Rectal smooth muscle tissue (tissue), 1 donor: Measurements from ENCODE around the gene ITSN1.
"Not testable (repeated sequence)": the region's sequence is repeated elsewhere in the genome, so short reads cannot be mapped to it uniquely, and the experiment has no call there.

ENCODE experiments used
- H3K27ac ChIP-seq: one replicate; pipeline ENCODE4 v1.7.0; 2013; ENCODE audit warnings: low read depth, low read length, inconsistent platforms
- H3K27me3 ChIP-seq: one replicate; pipeline ENCODE4 v1.7.0; 2013; ENCODE audit warnings: low read length; ENCODE audit not compliant: control insufficient read depth, insufficient read depth
- H3K36me3 ChIP-seq: one replicate; pipeline ENCODE4 v1.7.0; 2013; ENCODE audit warnings: low read length; ENCODE audit not compliant: control insufficient read depth, insufficient read depth
- H3K4me1 ChIP-seq: one replicate; pipeline ENCODE4 v1.7.0; 2013; ENCODE audit warnings: low read length; ENCODE audit not compliant: control insufficient read depth, insufficient read depth
- H3K4me3 ChIP-seq: one replicate; pipeline ENCODE4 v1.7.0; 2013; ENCODE audit warnings: low read length
- H3K9ac ChIP-seq: one replicate; pipeline ENCODE4 v1.7.0; 2013; ENCODE audit warnings: low read length

Gene ITSN1

GRCh38 chr21:33670076-33670978 is 28.0 kb downstream of the ITSN1 start:
- Histone ChIP-seq H3K27me3 (no peaks in the 10 kb centered on the region), H3K27ac (no peak overlapping the region), H3K36me3 (no peaks in the 10 kb centered on the region), H3K9ac (no peak overlapping the region), H3K4me1 (no peaks in the 10 kb centered on the region), H3K4me3 (no peak overlapping the region)

DNA sequence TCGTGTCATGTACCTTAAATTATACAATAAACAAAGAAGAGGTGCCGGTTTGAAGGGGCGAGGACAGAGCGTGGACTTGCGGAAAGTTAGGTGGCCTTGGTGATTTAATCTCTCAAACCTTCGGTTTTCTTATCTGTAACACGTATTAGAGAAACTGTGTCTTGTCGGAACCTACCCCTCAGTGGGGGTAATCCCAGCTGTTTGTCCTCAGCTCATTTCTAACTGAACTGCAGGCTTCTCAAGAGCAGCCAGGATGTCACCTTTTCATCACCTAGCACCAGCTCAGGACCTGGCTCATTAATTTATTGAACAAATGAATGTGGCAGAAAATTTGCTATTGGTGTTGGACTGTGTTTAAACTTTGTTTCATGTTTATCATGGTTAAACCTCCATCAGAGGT is 31.2 kb downstream of the ITSN1 start:
- no peaks in the 10 kb centered on the region for H3K27me3 ChIP-seq
- H3K4me1 ChIP-seq, result no peaks in the 10 kb centered on the region
- H3K36me3 ChIP-seq, result no peaks in the 10 kb centered on the region
- no peak overlapping the region for H3K27ac ChIP-seq
- no peak overlapping the region for H3K9ac ChIP-seq
- H3K4me3 ChIP-seq, result no peak overlapping the region

DNA sequence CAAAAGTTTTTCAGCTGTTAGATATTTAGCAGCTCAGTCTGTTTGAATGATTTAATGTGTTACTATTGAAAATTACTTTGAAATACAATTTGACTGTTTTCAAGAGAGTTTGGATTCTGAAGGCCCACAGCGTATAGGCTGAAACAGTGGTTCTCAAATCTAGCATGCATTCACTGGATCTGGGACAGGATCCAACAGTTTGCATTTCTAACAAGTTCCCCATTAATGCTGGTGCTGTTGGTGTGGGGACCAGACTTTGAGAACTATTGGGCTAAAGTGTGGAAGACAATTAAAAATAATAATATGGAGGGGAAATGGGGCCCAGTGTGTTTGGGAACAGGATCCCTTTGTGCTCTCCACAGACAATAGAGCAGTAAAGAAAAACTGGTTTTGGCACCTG is 31.9 kb downstream of the ITSN1 start:
- no peaks in the 10 kb centered on the region for H3K36me3 ChIP-seq
- no peak overlapping the region for H3K27ac ChIP-seq
- no peaks in the 10 kb centered on the region for H3K27me3 ChIP-seq
- no peaks in the 10 kb centered on the region for H3K4me1 ChIP-seq
- no peak overlapping the region for H3K4me3 ChIP-seq
- no peak overlapping the region for H3K9ac ChIP-seq

GRCh38 chr21:33676666-33677065 is 34.4 kb downstream of the ITSN1 start:
- not testable (repeated sequence) for H3K27ac ChIP-seq, H3K36me3 ChIP-seq, H3K27me3 ChIP-seq, H3K4me1 ChIP-seq, H3K9ac ChIP-seq, H3K4me3 ChIP-seq

DNA sequence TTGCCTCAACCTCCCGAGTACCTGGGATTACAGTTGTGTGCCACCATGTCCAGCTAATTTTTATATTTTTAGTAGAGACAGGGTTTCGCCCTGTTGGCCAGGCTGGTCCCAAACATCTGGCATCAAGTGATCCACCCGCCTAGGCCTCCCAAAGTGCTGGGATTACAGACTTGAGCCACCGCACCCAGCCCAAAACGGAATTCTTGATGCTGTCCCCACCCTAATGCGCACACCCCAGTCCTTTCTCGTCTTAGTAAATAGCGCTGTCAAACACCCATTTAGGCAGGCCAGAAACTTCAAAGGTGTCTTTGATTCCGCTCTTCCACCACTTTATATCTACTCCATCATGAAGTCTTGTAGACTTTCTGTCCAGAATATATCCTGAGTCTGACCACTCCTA is 35.1 kb downstream of the ITSN1 start:
- Histone ChIP-seq H3K36me3 (no peaks in the 10 kb centered on the region), H3K27me3 (no peaks in the 10 kb centered on the region), H3K4me1 (no peaks in the 10 kb centered on the region), H3K4me3 (no peak overlapping the region), H3K27ac (no peak overlapping the region), H3K9ac (no peak overlapping the region)

- Histone ChIP-seq H3K27me3 (no peaks in the 10 kb centered on the region), H3K27ac (no peak overlapping the region), H3K4me1 (peaks cover 12% of the 10 kb centered on the region), H3K9ac (no peak overlapping the region), H3K4me3 (no peak overlapping the region), H3K36me3 (no peaks in the 10 kb centered on the region)
These were observed 38.6 kb downstream of the ITSN1 start for GRCh38 chr21:33680870-33681269.

GRCh38 chr21:33682992-33683627 is 40.8 kb downstream of the ITSN1 start:
- Histone ChIP-seq H3K27me3 (no peaks in the 10 kb centered on the region), H3K4me3 (no peak overlapping the region), H3K27ac (no peak overlapping the region), H3K36me3 (no peaks in the 10 kb centered on the region), H3K4me1 (peaks cover 15% of the 10 kb centered on the region), H3K9ac (no peak overlapping the region)

- Histone ChIP-seq H3K4me1 (peaks cover 18% of the 10 kb centered on the region), H3K4me3 (no peak overlapping the region), H3K27ac (no peak overlapping the region), H3K36me3 (no peaks in the 10 kb centered on the region), H3K9ac (no peak overlapping the region), H3K27me3 (no peaks in the 10 kb centered on the region)
These were observed 41.8 kb downstream of the ITSN1 start for GRCh38 chr21:33684068-33684467.

DNA sequence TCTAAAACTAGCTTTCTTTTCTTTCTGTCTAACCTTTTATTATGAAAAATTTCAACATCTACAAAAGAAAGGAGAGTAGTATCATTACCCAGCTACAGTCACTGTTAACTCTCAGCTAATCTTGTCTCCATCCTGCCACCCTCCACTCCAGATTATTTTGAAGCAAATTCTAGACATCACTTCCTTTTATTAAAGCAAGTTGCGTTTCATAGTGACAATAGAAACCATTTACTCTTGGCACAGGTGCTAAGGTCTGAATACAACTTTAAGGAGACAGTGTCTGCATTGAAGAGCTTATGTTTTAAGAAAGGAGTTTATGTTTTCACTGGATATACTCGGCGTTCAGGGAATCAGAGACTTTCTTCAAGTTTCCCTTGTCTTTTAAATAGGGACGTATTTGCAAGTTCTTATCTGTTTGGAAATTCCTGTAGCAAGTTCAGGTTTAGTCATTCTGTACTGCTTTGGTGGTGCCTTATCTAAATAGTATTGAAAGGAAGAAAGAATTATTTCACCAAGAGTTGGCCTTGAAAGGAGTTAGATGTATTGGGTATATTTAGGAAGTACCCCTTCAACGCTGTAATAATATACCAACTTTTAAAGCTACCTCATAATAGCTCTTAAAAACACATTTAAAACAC is 42.7 kb downstream of the ITSN1 start:
- Histone ChIP-seq H3K36me3 (no peaks in the 10 kb centered on the region), H3K9ac (no peak overlapping the region)

GRCh38 chr21:33685613-33686197 is 43.4 kb downstream of the ITSN1 start:
- Histone ChIP-seq H3K4me1 (peaks cover 18% of the 10 kb centered on the region), H3K9ac (no peak overlapping the region), H3K27ac (no peak overlapping the region)

More for the DNA sequence above, 42.7 kb downstream of the ITSN1 start:
- Histone ChIP-seq H3K27me3 (no peaks in the 10 kb centered on the region), H3K4me3 (no peak overlapping the region), H3K27ac (no peak overlapping the region), H3K4me1 (peaks cover 18% of the 10 kb centered on the region)

DNA sequence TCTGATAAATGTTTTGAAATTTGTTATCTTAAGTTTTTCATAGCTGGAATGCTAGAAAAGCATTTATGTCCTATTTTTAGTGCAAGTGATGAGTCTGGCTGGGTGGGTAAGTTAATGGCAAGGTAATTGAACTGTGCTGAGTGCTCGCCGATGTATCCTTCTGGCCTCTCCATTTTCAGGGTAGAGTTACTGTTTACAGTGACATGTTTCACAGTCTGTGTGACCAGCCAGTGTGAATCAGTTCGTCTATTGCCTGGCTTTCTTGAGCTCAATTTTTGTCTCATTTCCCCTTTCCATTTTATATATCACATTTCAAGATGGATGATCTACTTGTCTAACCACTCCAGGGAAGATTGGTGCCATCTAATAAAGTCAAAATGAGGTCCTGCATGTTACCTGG is 44.1 kb downstream of the ITSN1 start:
- Histone ChIP-seq H3K36me3 (no peaks in the 10 kb centered on the region), H3K4me3 (no peak overlapping the region), H3K9ac (no peak overlapping the region), H3K27me3 (no peaks in the 10 kb centered on the region), H3K27ac (no peak overlapping the region), H3K4me1 (peaks cover 18% of the 10 kb centered on the region)

More at GRCh38 chr21:33685613-33686197, 43.4 kb downstream of the ITSN1 start:
- Histone ChIP-seq H3K36me3 (no peaks in the 10 kb centered on the region), H3K27me3 (no peaks in the 10 kb centered on the region), H3K4me3 (no peak overlapping the region)

DNA sequence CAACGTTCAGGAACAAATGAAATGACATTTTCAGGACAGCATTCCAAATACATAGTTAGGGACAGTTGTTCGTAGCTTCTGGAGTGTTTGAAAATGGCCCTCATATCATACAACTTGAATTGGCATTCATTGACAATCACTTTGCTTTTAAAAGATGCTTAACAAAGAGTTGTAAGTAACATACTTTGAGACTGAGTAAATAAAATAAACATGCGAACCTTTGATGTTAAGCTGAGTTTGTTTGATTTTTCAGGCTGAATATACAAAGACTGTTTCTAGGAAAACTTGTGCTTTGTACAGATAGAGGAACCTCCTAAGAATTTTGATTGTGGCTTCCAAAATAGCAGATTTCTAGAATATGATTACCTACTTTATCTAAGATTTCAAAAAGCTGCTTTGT is 45.3 kb downstream of the ITSN1 start:
- H3K9ac ChIP-seq, result no peak overlapping the region
- no peaks in the 10 kb centered on the region for H3K36me3 ChIP-seq
- H3K4me3 ChIP-seq, result no peak overlapping the region
- H3K4me1 ChIP-seq, result peaks cover 18% of the 10 kb centered on the region
- H3K27me3 ChIP-seq, result no peaks in the 10 kb centered on the region
- H3K27ac ChIP-seq, result no peak overlapping the region
